HCT116 (cell line): Measurements from ENCODE around the gene AKAP11. TPM values are rescaled to one million over a fixed set of nuclear protein-coding genes. Genes with fewer than 3 reads are reported as not detected.

Experiments used
- ATAC-seq: fragments of 200-7000 bp; cut with Tn5 transposase; 2 replicates; pipeline ENCODE4 v1.9.1; 2020; ENCODE audit warnings: mild to moderate bottlenecking, moderate library complexity
- BruUV-seq: library from RNA; stranded (reverse); fragments of 400-500 nt; replicated peaks from 2 replicates; lab custom pipeline; 2021; lab: Mats Ljungman, UMichigan
- CTCF ChIA-PET: fragments of 300-600 bp; sonication (Branson Sonifier 250); formaldehyde crosslinking; loops from one replicate; lab custom pipeline; 2021; ENCODE audit warnings: antibody characterized with exemption; lab: Charles Lee
- POLR2A ChIA-PET: fragments of 300-600, 350-600 bp; sonication (Branson Sonifier 250); formaldehyde crosslinking; loops from one replicate; lab custom pipeline; 2021; ENCODE audit warnings: antibody characterized with exemption; lab: Charles Lee
- RAD21 ChIA-PET, 2 experiments: fragments of 300-600 bp; sonication (Branson Sonifier 250); formaldehyde crosslinking; loops; one replicate each; lab custom pipeline; 2023; ENCODE audit warnings: low total read pairs in 2 of 2; ENCODE audit not compliant: uncharacterized antibody in 2 of 2, unreplicated experiment in 2 of 2, low non-redundant PET in 1 of 2; lab: Charles Lee
- DNase-seq: peaks from one replicate; pipeline ENCODE4 v3.0.0-alpha.2; 2010; ENCODE audit warnings: low read depth, low spot score
- H2AFZ ChIP-seq: fragments of 200-600 bp; shearing (Covaris generic), sonication (generic); 2 replicates; pipeline ENCODE4 v1.6.1; 2017; ENCODE audit warnings: low read depth, mixed run types, mixed read lengths, antibody characterized with exemption, low read length; ENCODE audit not compliant: poor library complexity, severe bottlenecking
- H3K27ac ChIP-seq: 2 replicates; pipeline ENCODE4 v1.5.1; 2012; ENCODE audit warnings: low read depth, low read length
- H3K27me3 ChIP-seq: fragments of 200-600 bp; sonication (generic); 2 replicates; pipeline ENCODE4 v1.6.1; 2016; ENCODE audit warnings: mixed run types, low read length, mixed read lengths; ENCODE audit not compliant: insufficient read depth
- H3K36me3 ChIP-seq, 2 experiments: fragments of 200-500 bp in 1 of 2; fragments of 200-600 bp in 1 of 2; sonication (Bioruptor generic) in 1 of 2; sonication (generic) in 1 of 2; 2 replicates each; pipeline versions ENCODE4 v1.5.1 to v1.6.1; 2014 to 2016; ENCODE audit warnings: low read length in 2 of 2, inconsistent platforms in 1 of 2, mixed read lengths in 1 of 2, mixed run types in 1 of 2; ENCODE audit not compliant: insufficient read depth in 2 of 2, control insufficient read depth in 1 of 2
- H3K4me1 ChIP-seq, 2 experiments: fragments of 200-600 bp in 1 of 2; sonication (generic) in 1 of 2; 2 replicates each; pipeline versions ENCODE4 v1.5.1 to v1.6.1; 2012 to 2017; ENCODE audit warnings: low read length in 2 of 2, inconsistent platforms in 1 of 2, mild to moderate bottlenecking in 1 of 2, mixed read lengths in 1 of 2, mixed run types in 1 of 2, moderate library complexity in 1 of 2; ENCODE audit not compliant: insufficient read depth in 2 of 2, control insufficient read depth in 1 of 2
- H3K4me2 ChIP-seq: fragments of 200-600 bp; sonication (generic); 2 replicates; pipeline ENCODE4 v1.6.1; 2017; ENCODE audit warnings: mixed run types, low read length, mixed read lengths
- H3K4me3 ChIP-seq, 2 experiments: fragments of 200-600 bp in 1 of 2; sonication (generic) in 1 of 2; replicated peaks in 1 of 2; 2 replicates each; pipeline ENCODE4 v1.5.1; 2011 to 2016; ENCODE audit warnings: low read length in 2 of 2, control low read depth in 1 of 2, low read depth in 1 of 2, mild to moderate bottlenecking in 1 of 2, mixed read lengths in 1 of 2, mixed run types in 1 of 2
- H3K79me2 ChIP-seq: fragments of 200-600 bp; sonication (generic); 2 replicates; pipeline ENCODE4 v1.6.1; 2017; ENCODE audit warnings: mild to moderate bottlenecking, mixed run types, low read length, moderate library complexity, mixed read lengths; ENCODE audit not compliant: insufficient read depth
- H3K9ac ChIP-seq: fragments of 200-600 bp; sonication (generic); 2 replicates; pipeline ENCODE4 v1.6.1; 2016; ENCODE audit warnings: low read length, mixed read lengths
- H3K9me2 ChIP-seq: fragments of 200-600 bp; sonication (generic), shearing (Covaris generic); 2 replicates; pipeline ENCODE4 v1.6.1; 2017; ENCODE audit warnings: mixed run types, mild to moderate bottlenecking, moderate library complexity; ENCODE audit not compliant: insufficient read depth
- H3K9me3 ChIP-seq, 2 experiments: fragments of 200-500 bp in 1 of 2; fragments of 200-600 bp in 1 of 2; sonication (Bioruptor generic) in 1 of 2; sonication (generic) in 1 of 2; 2 replicates each; pipeline ENCODE4 v1.6.1; 2014 to 2017; ENCODE audit warnings: low read length in 2 of 2, mixed read lengths in 2 of 2, inconsistent platforms in 1 of 2, low read depth in 1 of 2, mild to moderate bottlenecking in 1 of 2, mixed run types in 1 of 2, moderate library complexity in 1 of 2; ENCODE audit not compliant: control insufficient read depth in 1 of 2, insufficient read depth in 1 of 2
- H4K20me1 ChIP-seq: fragments of 200-600 bp; sonication (generic), shearing (Covaris generic); 2 replicates; pipeline ENCODE4 v1.6.1; 2017; ENCODE audit warnings: mixed run types, mild to moderate bottlenecking, moderate library complexity; ENCODE audit not compliant: insufficient read depth
- CEBPB ChIP-seq: IDR thresholded peaks from 2 replicates; pipeline ENCODE4 v1.6.1; 2012; ENCODE audit warnings: low read depth
- ELF1 ChIP-seq: IDR thresholded peaks from 2 replicates; pipeline ENCODE4 v1.6.1; 2012; ENCODE audit warnings: low read depth, borderline replicate concordance
- EZH2 ChIP-seq: fragments of 200-600 bp; sonication (generic); IDR thresholded peaks from 2 replicates; pipeline ENCODE4 v1.6.1; 2017; ENCODE audit warnings: antibody characterized with exemption, mixed run types
- EZH2phosphoT487 ChIP-seq: fragments of 200-600 bp; IDR thresholded peaks from 2 replicates; pipeline ENCODE4 v1.6.1; 2018; ENCODE audit warnings: antibody characterized with exemption, borderline replicate concordance
- JUND ChIP-seq: IDR thresholded peaks from 2 replicates; pipeline ENCODE4 v1.6.1; 2012
- POLR2A ChIP-seq: IDR thresholded peaks from 2 replicates; pipeline ENCODE4 v1.7.0; 2011; ENCODE audit warnings: borderline replicate concordance; ENCODE audit not compliant: insufficient read depth, insufficient read length; ENCODE audit errors: extremely low read depth
- POLR2AphosphoS5 ChIP-seq: IDR thresholded peaks from 2 replicates; pipeline ENCODE4 v1.6.1; 2011; ENCODE audit warnings: mild to moderate bottlenecking, low read depth, low read length, moderate library complexity
- RAD21 ChIP-seq: IDR thresholded peaks from 2 replicates; pipeline ENCODE4 v1.6.1; 2012; ENCODE audit warnings: low read depth, mild to moderate bottlenecking
- REST ChIP-seq: IDR thresholded peaks from 2 replicates; pipeline ENCODE4 v1.6.1; 2012; ENCODE audit warnings: low read depth
- SIN3A ChIP-seq: IDR thresholded peaks from 2 replicates; pipeline ENCODE4 v1.6.1; 2012; ENCODE audit warnings: low read depth
- SP1 ChIP-seq: IDR thresholded peaks from 2 replicates; pipeline ENCODE4 v1.6.1; 2012; ENCODE audit warnings: low read depth
- SRF ChIP-seq: IDR thresholded peaks from 2 replicates; pipeline ENCODE4 v1.6.1; 2012; ENCODE audit warnings: low read depth
- TCF7L2 ChIP-seq: IDR thresholded peaks from 2 replicates; pipeline ENCODE4 v1.7.0; 2011; ENCODE audit warnings: borderline replicate concordance, inconsistent platforms; ENCODE audit not compliant: insufficient read depth, insufficient read length; ENCODE audit errors: extremely low read depth
- YY1 ChIP-seq: IDR thresholded peaks from 2 replicates; pipeline ENCODE4 v1.6.1; 2011; ENCODE audit warnings: low read length, low read depth, moderate library complexity, mild to moderate bottlenecking; ENCODE audit not compliant: insufficient replicate concordance; ENCODE audit errors: extremely low read depth
- ZFX ChIP-seq: fragments of 450-650 bp; IDR thresholded peaks from 2 replicates; pipeline ENCODE4 v1.6.1; 2017
- ZNF274 ChIP-seq: fragments of 200-500 bp; sonication (Bioruptor generic); IDR thresholded peaks from 2 replicates; pipeline ENCODE4 v1.6.1; 2014; ENCODE audit warnings: mild to moderate bottlenecking, low read depth, low read length, inconsistent platforms
- intact Hi-C: fragments of 100-400 bp; cut with micrococcal nuclease; formaldehyde crosslinking; loops from 2 replicates; pipeline ENCODE4 v1.10.0; 2022
- total RNA-seq: library from RNA; stranded (reverse); gene quantifications from one replicate; pipeline ENCODE4 v1.2.1, GENCODE V29; 2021; ENCODE audit not compliant: unreplicated experiment
- TF ChIP-seq, protein P1 (sequence below): IDR thresholded peaks from 2 replicates; pipeline ENCODE4 v1.6.1; 2012

The AKAP11 gene
- total RNA-seq, 1 experiment from 2014 or later: 21.7 TPM

GRCh38 chr13:42350141-42350540 lies 78.2 kb downstream of the AKAP11 start:
- no peaks in the 10 kb centered on the region for H3K9me3 ChIP-seq
- no peaks in the 10 kb centered on the region for H3K9me2 ChIP-seq
- H3K36me3 ChIP-seq: no peaks in the 10 kb centered on the region
- TF ChIP-seq, protein P1, sequence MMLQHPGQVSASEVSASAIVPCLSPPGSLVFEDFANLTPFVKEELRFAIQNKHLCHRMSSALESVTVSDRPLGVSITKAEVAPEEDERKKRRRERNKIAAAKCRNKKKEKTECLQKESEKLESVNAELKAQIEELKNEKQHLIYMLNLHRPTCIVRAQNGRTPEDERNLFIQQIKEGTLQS: no peak
- TF ChIP-seq SIN3A: no peak
- no peak for TF ChIP-seq JUND
- TF ChIP-seq POLR2A: no peak
- no peak for TF ChIP-seq ZNF274
- no peak for TF ChIP-seq TCF7L2
- TF ChIP-seq EZH2phosphoT487: no peak
- TF ChIP-seq EZH2: no peak
- no peak for TF ChIP-seq YY1
- TF ChIP-seq ZFX: no peak
- TF ChIP-seq REST: no peak
- TF ChIP-seq SRF: no peak
- TF ChIP-seq RAD21: no peak
- TF ChIP-seq ELF1: no peak
- TF ChIP-seq POLR2AphosphoS5: no peak
- TF ChIP-seq CEBPB: no peak
- TF ChIP-seq SP1: no peak
- TF ChIP-seq, all 23 proteins: peak for 0
- intact Hi-C loops: no loop called here
- ChIA-PET RAD21 (no interaction called here), CTCF (no interaction called here), POLR2A (no interaction called here)
- Histone ChIP-seq H3K27ac (no peak overlapping the region), H3K27me3 (no peaks in the 10 kb centered on the region), H3K79me2 (no peaks in the 10 kb centered on the region), H2AFZ (no peak overlapping the region), H3K9ac (no peak overlapping the region), H4K20me1 (no peaks in the 10 kb centered on the region), H3K4me1 (no peaks in the 10 kb centered on the region), H3K4me3 (no peak overlapping the region), H3K4me2 (no peak overlapping the region)
- no peak for ATAC-seq
- DNase-seq: no peak
- BruUV-seq: no TSS peak
